GM23338 (cell line): Measurements from ENCODE around the gene SST. TPM values are rescaled to one million over a fixed set of nuclear protein-coding genes. Genes with fewer than 3 reads are reported as not detected.

Source experiments
- ATAC-seq: fragments of 200-7000 bp; cut with Tn5 transposase; 3 replicates; pipeline ENCODE4 v1.9.1; 2020
- DNase-seq: peaks from one replicate; pipeline ENCODE4 v3.0.0-alpha.2; 2015; ENCODE audit warnings: low spot score
- H2AFZ ChIP-seq: fragments of 200-600 bp; sonication (generic); 2 replicates; pipeline ENCODE4 v1.8.0; 2016; ENCODE audit warnings: antibody characterized with exemption, mild to moderate bottlenecking, moderate library complexity
- H3F3A ChIP-seq: fragments of 200-600 bp; sonication (generic); replicated peaks from 2 replicates; pipeline ENCODE4 v1.8.0; 2017; ENCODE audit warnings: antibody characterized with exemption, mixed run types, low read depth
- H3K27ac ChIP-seq: fragments of 200-600 bp; sonication (generic); 2 replicates; pipeline ENCODE4 v1.6.1; 2016; ENCODE audit warnings: low read depth
- H3K27me3 ChIP-seq: fragments of 200-600 bp; sonication (generic); 2 replicates; pipeline ENCODE4 v1.8.0; 2016; ENCODE audit warnings: mild to moderate bottlenecking, mixed run types, moderate library complexity; ENCODE audit not compliant: insufficient read depth
- H3K36me3 ChIP-seq: fragments of 200-600 bp; sonication (generic); 2 replicates; pipeline ENCODE4 v1.8.0; 2016; ENCODE audit warnings: mild to moderate bottlenecking; ENCODE audit not compliant: insufficient read depth
- H3K4me1 ChIP-seq: fragments of 200-600 bp; sonication (generic); 2 replicates; pipeline ENCODE4 v1.8.0; 2016; ENCODE audit warnings: mild to moderate bottlenecking, moderate library complexity; ENCODE audit not compliant: insufficient read depth
- H3K4me2 ChIP-seq: fragments of 200-600 bp; sonication (generic); 2 replicates; pipeline ENCODE4 v1.7.1; 2017; ENCODE audit warnings: mixed run types
- H3K4me3 ChIP-seq: fragments of 200-600 bp; sonication (generic); 2 replicates; pipeline ENCODE4 v1.6.1; 2016; ENCODE audit warnings: mixed run types
- H3K79me2 ChIP-seq: fragments of 200-600 bp; sonication (generic); replicated peaks from 2 replicates; pipeline ENCODE4 v1.8.0; 2017; ENCODE audit warnings: mild to moderate bottlenecking; ENCODE audit not compliant: insufficient read depth
- H3K9me2 ChIP-seq: fragments of 200-600 bp; sonication (generic); 2 replicates; pipeline ENCODE4 v1.8.0; 2017; ENCODE audit not compliant: insufficient read depth
- H4K20me1 ChIP-seq: fragments of 200-600 bp; sonication (generic); replicated peaks from 2 replicates; pipeline ENCODE4 v1.8.0; 2017; ENCODE audit warnings: mild to moderate bottlenecking; ENCODE audit not compliant: insufficient read depth
- H3K27ac Mint-ChIP-seq: 2 replicates; pipeline ENCODE4 v1.8.0; 2020; ENCODE audit warnings: inconsistent platforms, mild to moderate bottlenecking, moderate library complexity, mixed read lengths
- H3K27me3 Mint-ChIP-seq: 3 replicates; pipeline ENCODE4 v1.8.0; 2022; ENCODE audit warnings: low read depth, mild to moderate bottlenecking, moderate library complexity, mixed read lengths, inconsistent platforms; ENCODE audit not compliant: insufficient read depth, poor library complexity
- H3K36me3 Mint-ChIP-seq: 3 replicates; pipeline ENCODE4 v1.8.0; 2021; ENCODE audit warnings: low read depth, mild to moderate bottlenecking, inconsistent platforms, moderate library complexity, mixed read lengths
- H3K4me1 Mint-ChIP-seq: 3 replicates; pipeline ENCODE4 v1.8.0; 2020; ENCODE audit warnings: mild to moderate bottlenecking, inconsistent platforms, mixed read lengths
- H3K4me3 Mint-ChIP-seq: 3 replicates; pipeline ENCODE4 v1.8.0; 2021; ENCODE audit warnings: moderate library complexity, mild to moderate bottlenecking, inconsistent platforms, mixed read lengths
- H3K9me3 Mint-ChIP-seq: 3 replicates; pipeline ENCODE4 v1.8.0; 2020; ENCODE audit warnings: moderate library complexity, mild to moderate bottlenecking, inconsistent platforms, mixed read lengths
- CREB1 ChIP-seq: fragments of 250-450 bp; sonication (Bioruptor Pico); IDR thresholded peaks from 2 replicates; pipeline ENCODE4 v1.5.0; 2020; ENCODE audit warnings: low read depth, mild to moderate bottlenecking, moderate library complexity
- CTCF ChIP-seq, 2 experiments: fragments of 200-600 bp in 1 of 2; sonication (generic) in 1 of 2; conservative IDR thresholded peaks; 2 replicates each; pipeline versions ENCODE4 v1.5.1 to v1.6.1; 2016 to 2017; ENCODE audit warnings: antibody characterized with exemption in 2 of 2, low read depth in 2 of 2, mild to moderate bottlenecking in 2 of 2, moderate library complexity in 1 of 2
- ETS1 ChIP-seq: IDR thresholded peaks from 2 replicates; pipeline ENCODE4 v1.6.1; 2016; ENCODE audit warnings: antibody characterized with exemption
- EZH2 ChIP-seq: fragments of 200-600 bp; sonication (generic); IDR thresholded peaks from one replicate; pipeline ENCODE4 v1.8.0; 2017; ENCODE audit warnings: antibody characterized with exemption, mild to moderate bottlenecking, low read depth; ENCODE audit not compliant: unreplicated experiment
- EZH2phosphoT487 ChIP-seq: fragments of 200-600 bp; sonication (generic); IDR thresholded peaks from one replicate; pipeline ENCODE4 v1.8.1; 2018; ENCODE audit warnings: antibody characterized with exemption; ENCODE audit not compliant: unreplicated experiment
- JUNB ChIP-seq: IDR thresholded peaks from one replicate; pipeline ENCODE4 v1.6.1; 2016; ENCODE audit warnings: antibody characterized with exemption; ENCODE audit not compliant: unreplicated experiment
- NANOG ChIP-seq: IDR thresholded peaks from 2 replicates; pipeline ENCODE4 v1.6.1; 2016; ENCODE audit warnings: antibody characterized with exemption, borderline replicate concordance
- REST ChIP-seq: IDR thresholded peaks from one replicate; pipeline ENCODE4 v1.6.1; 2018; ENCODE audit warnings: antibody characterized with exemption; ENCODE audit not compliant: unreplicated experiment
- ZNF114 ChIP-seq: fragments of 250-450 bp; sonication (Bioruptor Pico); IDR thresholded peaks from 2 replicates; pipeline ENCODE4 v1.5.0; 2020; ENCODE audit warnings: mild to moderate bottlenecking, moderate library complexity
- ZNF331 ChIP-seq: fragments of 250-450 bp; sonication (Bioruptor Pico); IDR thresholded peaks from 2 replicates; pipeline ENCODE4 v1.5.0; 2020; ENCODE audit warnings: low read depth, mild to moderate bottlenecking, moderate library complexity
- ZNF462 ChIP-seq: fragments of 250-450 bp; sonication (Bioruptor Pico); IDR thresholded peaks from 2 replicates; pipeline ENCODE4 v1.5.0; 2020; ENCODE audit warnings: mild to moderate bottlenecking, moderate library complexity
- polyA plus RNA-seq: library from polyadenylated mRNA; unstranded; fragments of >200 nt; fragmentation: Nextera tagmentation; extraction: Ambion mirVana; gene quantifications from 2 replicates; pipeline ENCODE4 v1.2.1, GENCODE V29; 2016
- total RNA-seq: library from RNA; depleted of rRNA; stranded (reverse); fragments of >200 nt; shearing (Covaris generic); gene quantifications from 2 replicates; pipeline ENCODE4 v1.2.3, GENCODE V29; 2014

The SST gene
- total and polyA plus RNA-seq, 2 experiments from 2014 or later: 3.9 TPM; not detected in 1

GRCh38 chr3:187621881-187622280 is 48.3 kb downstream of the SST start:
- Histone ChIP-seq H3K27me3 (peaks cover 50% of the 10 kb centered on the region), H3F3A (no peaks in the 10 kb centered on the region), H3K4me2 (no peak overlapping the region), H4K20me1 (no peaks in the 10 kb centered on the region), H3K36me3 (no peaks in the 10 kb centered on the region), H3K79me2 (no peaks in the 10 kb centered on the region), H2AFZ (no peak overlapping the region), H3K9me2 (peaks cover 7% of the 10 kb centered on the region), H3K4me3 (no peak overlapping the region), H3K4me1 (peaks cover 28% of the 10 kb centered on the region), H3K27ac (no peak overlapping the region)
- Mint-ChIP-seq H3K27ac (no peak overlapping the region), H3K4me1 (peaks cover 45% of the 10 kb centered on the region), H3K4me3 (no peak overlapping the region), H3K27me3 (peaks cover 64% of the 10 kb centered on the region), H3K9me3 (no peaks in the 10 kb centered on the region), H3K36me3 (no peaks in the 10 kb centered on the region)
- DNase-seq (no peak), ATAC-seq (no peak)
- TF ChIP-seq EZH2 (no peak), ZNF462 (CRISPR knock-in tag) (no peak), CREB1 (CRISPR knock-in tag) (no peak), JUNB (no peak), CTCF (conservative IDR thresholded peaks at IDR 0.05; ENCODE audit: low read depth in 2 of 2) (no peak), EZH2phosphoT487 (no peak), NANOG (no peak), ZNF114 (no peak), REST (no peak), ETS1 (no peak), ZNF331 (CRISPR knock-in tag) (no peak)
